HepG2 (cell line): Measurements from ENCODE around the gene ASXL1. TPM values are rescaled to one million over a fixed set of nuclear protein-coding genes. Genes with fewer than 3 reads are reported as not detected.

Source experiments
- ATAC-seq: fragments of 200-7000 bp; cut with Tn5 transposase; 3 replicates; pipeline ENCODE4 v1.9.1; 2020; ENCODE audit warnings: mild to moderate bottlenecking, moderate library complexity
- BruUV-seq: library from RNA; stranded (reverse); fragments of 400-500 nt; replicated peaks from 2 replicates; lab custom pipeline; 2021; lab: Mats Ljungman, UMichigan
- CTCF ChIA-PET: fragments of 300-600 bp; formaldehyde crosslinking; extraction: SDS; loops from one replicate; lab custom pipeline; 2021; ENCODE audit warnings: low total read pairs, inconsistent platforms, low intra/inter-chr PET ratio; lab: Yijun Ruan, JAX
- POLR2A ChIA-PET: fragments of 350-600 bp; sonication (Branson Sonifier 250); formaldehyde crosslinking; loops from one replicate; lab custom pipeline; 2020; ENCODE audit warnings: antibody characterized with exemption, inconsistent platforms; lab: Yijun Ruan, JAX
- DNase-seq: peaks from one replicate; pipeline ENCODE4 v3.0.0-alpha.2; 2015; ENCODE audit warnings: low spot score
- FAIRE-seq: peaks from 3 replicates; lab custom pipeline; 2011; peaks lifted over from hg19 to GRCh38; lab: Jason Lieb, UNC
- H2AFZ ChIP-seq: one replicate; pipeline ENCODE4 v1.6.1; 2011; ENCODE audit warnings: low read length, inconsistent platforms
- H3K27ac ChIP-seq: fragments of 300-600 bp; 3 replicates; pipeline ENCODE4 v1.8.0; 2011; ENCODE audit warnings: mixed run types, mild to moderate bottlenecking, mixed read lengths, low read length, inconsistent platforms; ENCODE audit not compliant: insufficient read depth; ENCODE audit errors: extremely low read length
- H3K27me3 ChIP-seq, 2 experiments: fragments of 200-600 bp in 1 of 2; 2 replicates in 1 of 2; 3 replicates in 1 of 2; pipeline versions ENCODE4 v1.6.0 to v1.8.0; 2011; ENCODE audit warnings: low read length in 2 of 2, mild to moderate bottlenecking in 2 of 2, moderate library complexity in 2 of 2, inconsistent platforms in 1 of 2; ENCODE audit not compliant: insufficient read depth in 2 of 2, control insufficient read depth in 1 of 2
- H3K36me3 ChIP-seq, 2 experiments: fragments of 200-600 bp in 1 of 2; replicated peaks in 1 of 2; 2 replicates in 1 of 2; 3 replicates in 1 of 2; pipeline versions ENCODE4 v1.5.1 to v1.8.0; 2011; ENCODE audit warnings: low read length in 2 of 2, inconsistent platforms in 1 of 2; ENCODE audit not compliant: insufficient read depth in 2 of 2, control insufficient read depth in 1 of 2
- H3K4me1 ChIP-seq: 2 replicates; pipeline ENCODE4 v1.5.1; 2012; ENCODE audit warnings: low read length, inconsistent platforms; ENCODE audit not compliant: insufficient read depth
- H3K4me2 ChIP-seq: 2 replicates; pipeline ENCODE4 v1.6.0; 2011; ENCODE audit warnings: low read depth, low read length, inconsistent platforms
- H3K4me3 ChIP-seq, 3 experiments: fragments of 200-600 bp in 1 of 3; sonication (generic), shearing (Covaris generic) in 1 of 3; replicated peaks in 1 of 3; 2 replicates each; pipeline ENCODE4 v1.5.1; 2011 to 2016; ENCODE audit warnings: low read length in 3 of 3, inconsistent platforms in 2 of 3, low read depth in 2 of 3, mild to moderate bottlenecking in 2 of 3, control low read depth in 1 of 3, mixed read lengths in 1 of 3; ENCODE audit not compliant: insufficient read depth in 1 of 3
- H3K79me2 ChIP-seq: one replicate; pipeline ENCODE4 v1.6.1; 2011; ENCODE audit warnings: low read length, inconsistent platforms; ENCODE audit not compliant: insufficient read depth
- H3K9ac ChIP-seq: 2 replicates; pipeline ENCODE4 v1.6.0; 2011; ENCODE audit warnings: mild to moderate bottlenecking, low read depth, low read length, inconsistent platforms; ENCODE audit not compliant: insufficient read depth
- H3K9me3 ChIP-seq: 2 replicates; pipeline ENCODE4 v1.5.1; 2012; ENCODE audit warnings: mild to moderate bottlenecking, low read length
- H4K20me1 ChIP-seq: 2 replicates; pipeline ENCODE4 v1.6.0; 2011; ENCODE audit warnings: inconsistent platforms, mild to moderate bottlenecking, low read length, moderate library complexity; ENCODE audit not compliant: insufficient read depth
- AGO2 ChIP-seq: fragments of 200-400 bp; formaldehyde crosslinking; optimal IDR thresholded peaks from 2 replicates; pipeline ENCODE3; 2017; ENCODE audit warnings: mild to moderate bottlenecking, low read depth, low read length, moderate library complexity
- CHD2 ChIP-seq: IDR thresholded peaks from 2 replicates; pipeline ENCODE4 v1.6.1; 2011; ENCODE audit warnings: low read depth, low read length, improper control_type of control experiment
- HDAC1 ChIP-seq: sonication (generic); formaldehyde crosslinking; IDR thresholded peaks from 2 replicates; pipeline ENCODE4 v1.5.1; 2020; ENCODE audit warnings: mild to moderate bottlenecking, missing genetic modification reagents
- HDAC2 ChIP-seq: sonication (generic); formaldehyde crosslinking; IDR thresholded peaks from 2 replicates; pipeline ENCODE4 v1.4.0; 2020; ENCODE audit warnings: missing genetic modification reagents
- MAFG ChIP-seq: sonication (generic); formaldehyde crosslinking; IDR thresholded peaks from 2 replicates; pipeline ENCODE4 v1.5.1; 2020; ENCODE audit warnings: mild to moderate bottlenecking, missing genetic modification reagents
- NRL ChIP-seq: sonication (generic); formaldehyde crosslinking; IDR thresholded peaks from 2 replicates; pipeline ENCODE4 v1.5.0; 2020; ENCODE audit warnings: missing genetic modification reagents, mild to moderate bottlenecking, moderate library complexity, borderline replicate concordance
- RBM22 ChIP-seq: fragments of 200-400 bp; formaldehyde crosslinking; optimal IDR thresholded peaks from 2 replicates; pipeline ENCODE3; 2017; ENCODE audit warnings: mild to moderate bottlenecking, low read length, moderate library complexity
- SMARCE1 ChIP-seq: fragments of 450-650 bp; IDR thresholded peaks from 2 replicates; pipeline ENCODE4 v1.6.1; 2017; ENCODE audit warnings: borderline replicate concordance
- SOX5 ChIP-seq: IDR thresholded peaks from 2 replicates; pipeline ENCODE4 v1.6.1; 2016; ENCODE audit warnings: borderline replicate concordance
- ZBTB1 ChIP-seq: sonication (generic); formaldehyde crosslinking; IDR thresholded peaks from 2 replicates; pipeline ENCODE4 v1.4.0; 2020; ENCODE audit warnings: missing genetic modification reagents, borderline replicate concordance
- ZFP91 ChIP-seq: sonication (generic); formaldehyde crosslinking; IDR thresholded peaks from 2 replicates; pipeline ENCODE4 v1.9.0; 2022; ENCODE audit warnings: missing genetic modification reagents, mild to moderate bottlenecking, borderline replicate concordance
- ZNF567 ChIP-seq: sonication (generic); formaldehyde crosslinking; IDR thresholded peaks from 2 replicates; pipeline ENCODE4 v1.8.1; 2023; ENCODE audit warnings: mild to moderate bottlenecking, missing genetic modification reagents, borderline replicate concordance
- ZNF572 ChIP-seq: sonication (generic); formaldehyde crosslinking; IDR thresholded peaks from 2 replicates; pipeline ENCODE4 v1.5.1; 2020; ENCODE audit warnings: mild to moderate bottlenecking, missing genetic modification reagents
- ZNF576 ChIP-seq: sonication (generic); formaldehyde crosslinking; IDR thresholded peaks from 2 replicates; pipeline ENCODE4 v1.4.0; 2020; ENCODE audit warnings: mild to moderate bottlenecking, missing genetic modification reagents
- ZNF687 ChIP-seq: sonication (generic); formaldehyde crosslinking; IDR thresholded peaks from 2 replicates; pipeline ENCODE4 v1.5.1; 2020; ENCODE audit warnings: mild to moderate bottlenecking, missing genetic modification reagents, moderate library complexity
- ZNF747 ChIP-seq: sonication (generic); formaldehyde crosslinking; IDR thresholded peaks from 2 replicates; pipeline ENCODE4 v1.8.1; 2023; ENCODE audit warnings: missing genetic modification reagents, mild to moderate bottlenecking, borderline replicate concordance
- ZNF816 ChIP-seq: sonication (generic); formaldehyde crosslinking; IDR thresholded peaks from 2 replicates; pipeline ENCODE4 v1.8.0; 2022; ENCODE audit warnings: missing genetic modification reagents, mild to moderate bottlenecking, borderline replicate concordance
- WGBS: methylation state at CpG from one replicate; pipeline ENCODE4 v1.1.6; 2017; ENCODE audit warnings: low lambda C conversion rate; 5-methylcytosine and 5-hydroxymethylcytosine counted together
- in situ Hi-C: cut with HindIII; loops from 2 replicates; pipeline ENCODE4 v1.10.0; 2017; ENCODE audit warnings: low pct_unique_long_range_greater_than_20kb; ENCODE audit not compliant: extremely low pct_ligation_motif_present
- intact Hi-C: fragments of 100-400 bp; cut with micrococcal nuclease; formaldehyde crosslinking; loops from one replicate; pipeline ENCODE4 v1.10.0; 2022; ENCODE audit not compliant: unreplicated experiment
- polyA plus RNA-seq, 8 experiments: library from polyadenylated mRNA; depleted of rRNA in 3 of 8; stranded (reverse) in 7 of 8; unstranded in 1 of 8; fragments of >200 nt; fragmentation: Illumina TruSeq in 4 of 8; extraction: Trizol in 4 of 8; gene quantifications; 2 replicates each; pipeline versions ENCODE4 v1.2.1 to v1.2.3, GENCODE V29; 2011 to 2016; ENCODE audit warnings: low read depth in 4 of 8, missing spikeins in 1 of 8, mixed read lengths in 1 of 8; ENCODE audit not compliant: insufficient read depth in 1 of 8
- total RNA-seq, 5 experiments: library from RNA; depleted of rRNA; stranded (reverse); fragments of >200 nt; fragmentation: Illumina TruSeq; extraction: Trizol; gene quantifications; 2 replicates each; pipeline ENCODE4 v1.2.3, GENCODE V29; 2016; ENCODE audit warnings: low read depth in 1 of 5

ASXL1 gene
- total and polyA plus RNA-seq, 2 of the 13 experiments (the other 11 are each of a cell fraction or from before 2014, with no cell fraction given) = 62.1 to 74.8 TPM

- no peak overlapping the region for H3K4me2 ChIP-seq
- no peaks in the 10 kb centered on the region for H3K9me3 ChIP-seq
- H4K20me1 ChIP-seq = no peaks in the 10 kb centered on the region
- FAIRE-seq = no peak
- intact Hi-C loops = no loop called here
- peaks cover 2% of the 10 kb centered on the region; the same call in 1 of the 2 replicates for H3K4me1 ChIP-seq
- POLR2A ChIA-PET = interaction anchor here (1.1 kb wide), 1 partner anchor 15 kb away, joined by 3 read pairs; no protein-coding TSS in a partner anchor
- H3K27me3 ChIP-seq = no peaks in the 10 kb centered on the region
- no peak for DNase-seq
- H3K4me3 ChIP-seq = no peak overlapping the region
- peaks cover 16% of the 10 kb centered on the region for H3K79me2 ChIP-seq
- CTCF ChIA-PET = no interaction called here
- H2AFZ ChIP-seq = no peak overlapping the region
- H3K36me3 ChIP-seq = peaks cover 48 to 68% of the 10 kb centered on the region in 2 experiments; a peak in 4 of 5 replicates
- H3K27ac ChIP-seq = no peak overlapping the region
- no peak overlapping the region for H3K9ac ChIP-seq
- WGBS = over 99% methylated on average over 10 of the region's 10 CpGs
- no peak for ATAC-seq
- no TSS peak for BruUV-seq
- TF ChIP-seq MAFG = 0 out of 2 replicates have a peak, but pooled peaks have one; percentile 42
- TF ChIP-seq ZNF747 (CRISPR knock-in tag) = 0 out of 2 replicates have a peak, but pooled peaks have one; percentile 18
- no peak for TF ChIP-seq ZBTB1 (CRISPR knock-in tag)
- no peak for TF ChIP-seq HDAC1
- no peak for TF ChIP-seq SMARCE1
- TF ChIP-seq RBM22 = peak; percentile 67
- TF ChIP-seq SOX5 = no peak
- TF ChIP-seq ZNF687 (CRISPR knock-in tag) = peak; percentile 29; the same call in 1 of the 2 replicates
- TF ChIP-seq ZNF567 (CRISPR knock-in tag) = no peak
- 0 out of 2 replicates have a peak, but pooled peaks have one; percentile 26 for TF ChIP-seq ZNF572
- TF ChIP-seq AGO2 = peak; percentile 66
- TF ChIP-seq ZFP91 (CRISPR knock-in tag) = 0 out of 2 replicates have a peak, but pooled peaks have one; percentile 10
- no peak for TF ChIP-seq ZNF576 (CRISPR knock-in tag)
- TF ChIP-seq HDAC2 = no peak
- no peak for TF ChIP-seq CHD2
- TF ChIP-seq ZNF816 (CRISPR knock-in tag) = no peak
- TF ChIP-seq NRL (CRISPR knock-in tag) = 0 out of 2 replicates have a peak, but pooled peaks have one; percentile 1
- TF ChIP-seq, all 625 proteins: peak for 8
- in situ Hi-C loops = no loop called here
Measured at GRCh38 chr20:32458061-32458836, 100.1 kb downstream of the ASXL1 start.
